ENCODE results near the gene FAM170B.
A peak's percentile ranks its signal among the peaks of the same experiment; 100 is the strongest.

The FAM170B gene

DNA sequence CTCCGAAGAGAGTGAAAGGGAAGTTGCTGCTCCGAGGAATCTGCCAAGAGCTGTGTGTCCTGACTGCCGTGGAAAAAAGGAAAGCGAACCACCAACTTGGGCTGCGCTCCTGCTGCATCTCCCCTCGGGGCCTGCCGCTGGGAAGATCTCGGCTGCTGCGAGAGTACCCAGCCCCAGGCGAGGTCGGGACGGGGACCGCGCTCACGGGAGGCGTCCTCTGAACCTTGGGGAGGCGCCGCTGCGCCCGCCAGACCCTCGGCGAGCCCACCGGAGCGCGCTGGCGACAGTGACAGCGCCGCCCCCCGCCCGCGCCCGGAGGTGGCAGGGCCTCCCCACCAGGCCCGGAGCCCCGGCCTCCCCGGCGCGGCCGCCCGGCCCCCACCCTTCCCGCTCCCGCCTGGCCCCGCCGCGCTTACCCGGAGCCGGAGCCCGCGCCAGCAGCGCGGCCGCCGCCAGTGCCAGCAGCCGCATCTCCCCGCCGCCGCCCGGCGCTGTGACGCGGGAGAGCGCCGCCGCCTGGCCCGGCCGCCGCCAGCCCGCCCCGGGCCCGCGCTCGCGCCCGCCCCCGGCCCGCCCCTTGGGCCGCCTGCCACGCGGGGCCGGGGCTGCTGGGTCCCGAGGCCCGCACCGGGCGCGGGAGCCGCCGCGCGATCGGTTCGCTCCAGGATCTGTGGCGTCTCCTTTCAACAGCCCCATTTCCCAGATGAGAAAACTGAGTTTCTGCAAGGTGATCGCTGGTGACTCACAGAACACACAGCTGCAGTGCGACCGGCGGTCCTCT lies 18.6 kb downstream of the FAM170B start, which contains the start of gene VSTM4:
Gene VSTM4 (minus strand): TSS at position 508 of the 781 bp plus-strand sequence. CDS start 37 bp downstream, at position 471.
- Mint-ChIP-seq H3K36me3 (no peaks in the 10 kb centered on the region), H3K4me3 (peak within 1 kb of the TSS; percentile 55), H3K4me1 (no peaks in the 10 kb centered on the region), H3K27ac (no peak within 1 kb of the TSS), H3K27me3 (peaks cover 8% of the 10 kb centered on the region), H3K9me3 (no peaks in the 10 kb centered on the region)
- ATAC-seq (ENCODE audit: low read depth) (peak; percentile 62), DNase-seq (ENCODE audit: low spot score in 2 of 2) (no peak)

- Mint-ChIP-seq H3K27me3 (peaks cover 8% of the 10 kb centered on the region), H3K4me1 (no peaks in the 10 kb centered on the region), H3K9me3 (no peaks in the 10 kb centered on the region), H3K4me3 (peak overlapping the region; percentile 55), H3K36me3 (no peaks in the 10 kb centered on the region), H3K27ac (no peak overlapping the region)
- DNase-seq (ENCODE audit: low spot score in 2 of 2) = no peak
- no peak for ATAC-seq (ENCODE audit: low read depth)
Measured at GRCh38 chr10:49114718-49115014, 19.2 kb downstream of the FAM170B start.

DNA sequence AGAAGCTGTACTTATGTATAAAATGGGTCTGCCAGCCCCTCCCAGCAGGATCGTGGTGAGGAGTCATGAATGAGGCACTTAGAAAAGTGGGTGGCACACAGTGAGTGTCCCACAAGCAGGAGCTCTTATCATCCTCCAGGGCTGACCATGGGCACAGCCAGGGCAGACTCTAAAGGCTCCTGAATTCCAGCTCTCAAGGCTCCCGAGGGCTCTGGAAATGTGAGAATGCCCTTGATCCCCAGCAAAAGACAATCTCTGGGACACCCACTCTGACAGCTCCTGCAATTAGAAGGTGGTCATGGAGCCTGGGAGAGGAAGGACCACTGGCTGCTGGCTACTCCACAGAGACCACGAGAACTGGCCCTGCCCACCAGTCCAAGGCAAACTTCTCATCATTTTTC lies 20.1 kb downstream of the FAM170B start:
- ATAC-seq (ENCODE audit: low read depth) (no peak), DNase-seq (ENCODE audit: low spot score in 2 of 2) (no peak)
- H3K4me1 Mint-ChIP-seq = no peaks in the 10 kb centered on the region
- no peak overlapping the region for H3K4me3 Mint-ChIP-seq
- H3K36me3 Mint-ChIP-seq = no peaks in the 10 kb centered on the region
- H3K9me3 Mint-ChIP-seq = no peaks in the 10 kb centered on the region
- H3K27me3 Mint-ChIP-seq = peaks cover 8% of the 10 kb centered on the region
- H3K27ac Mint-ChIP-seq = no peak overlapping the region

GRCh38 chr10:49112851-49113250 lies 21.0 kb downstream of the FAM170B start:
- no peaks in the 10 kb centered on the region for H3K4me1 Mint-ChIP-seq
- H3K4me3 Mint-ChIP-seq = no peak overlapping the region
- DNase-seq (ENCODE audit: low spot score in 2 of 2) (no peak), ATAC-seq (ENCODE audit: low read depth) (no peak)
- H3K9me3 Mint-ChIP-seq = no peaks in the 10 kb centered on the region
- no peak overlapping the region for H3K27ac Mint-ChIP-seq
- H3K36me3 Mint-ChIP-seq = no peaks in the 10 kb centered on the region
- peaks cover 7% of the 10 kb centered on the region for H3K27me3 Mint-ChIP-seq

DNA sequence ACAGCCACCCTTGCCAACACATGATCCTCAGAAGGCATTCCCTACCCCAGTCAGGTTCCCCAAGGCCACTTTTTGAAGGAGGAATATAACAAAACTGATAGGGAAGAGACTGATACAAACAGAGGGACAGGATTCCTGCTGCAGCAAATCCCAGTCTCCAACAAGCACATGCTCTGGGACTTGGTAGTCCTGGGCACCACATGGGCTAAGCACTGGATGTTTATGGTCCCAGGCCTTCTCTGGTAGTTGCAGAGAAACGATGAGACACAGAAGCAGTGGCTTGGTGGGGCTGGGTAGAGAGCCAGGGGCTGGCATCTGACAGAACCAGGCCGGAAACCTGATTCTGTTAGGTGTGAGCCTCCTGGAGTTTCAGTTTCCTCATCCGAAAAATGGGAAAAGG lies 21.7 kb downstream of the FAM170B start:
- no peaks in the 10 kb centered on the region for H3K36me3 Mint-ChIP-seq
- no peaks in the 10 kb centered on the region for H3K4me1 Mint-ChIP-seq
- no peak overlapping the region for H3K27ac Mint-ChIP-seq
- no peak overlapping the region for H3K4me3 Mint-ChIP-seq
- DNase-seq (ENCODE audit: low spot score in 2 of 2) (no peak), ATAC-seq (ENCODE audit: low read depth) (no peak)
- H3K9me3 Mint-ChIP-seq = no peaks in the 10 kb centered on the region
- H3K27me3 Mint-ChIP-seq = peaks cover 7% of the 10 kb centered on the region

DNA sequence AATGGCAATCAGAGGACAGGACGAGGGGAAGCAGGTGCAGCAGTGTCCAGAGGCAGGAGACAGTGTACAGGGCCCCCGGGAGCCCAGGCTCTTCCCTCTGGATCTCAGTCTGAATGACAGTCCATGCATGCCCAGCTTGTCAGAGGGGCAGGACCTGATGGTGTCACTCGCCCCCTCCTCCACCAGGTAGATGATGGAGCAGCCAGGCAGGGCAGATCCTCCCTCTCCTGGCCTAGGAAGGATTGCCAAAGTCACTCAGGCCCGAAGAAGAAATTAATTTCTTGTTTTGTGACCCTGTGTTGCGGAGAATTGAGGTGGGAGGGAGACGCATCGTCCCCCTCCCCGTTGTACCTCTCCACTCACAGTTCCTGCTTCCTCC lies 22.5 kb downstream of the FAM170B start:
- H3K27me3 Mint-ChIP-seq = peaks cover 6% of the 10 kb centered on the region
- no peak overlapping the region for H3K27ac Mint-ChIP-seq
- no peak overlapping the region for H3K4me3 Mint-ChIP-seq
- ATAC-seq (ENCODE audit: low read depth) (no peak), DNase-seq (ENCODE audit: low spot score in 2 of 2) (no peak)
- H3K4me1 Mint-ChIP-seq = no peaks in the 10 kb centered on the region
- H3K36me3 Mint-ChIP-seq = no peaks in the 10 kb centered on the region
- H3K9me3 Mint-ChIP-seq = no peaks in the 10 kb centered on the region

DNA sequence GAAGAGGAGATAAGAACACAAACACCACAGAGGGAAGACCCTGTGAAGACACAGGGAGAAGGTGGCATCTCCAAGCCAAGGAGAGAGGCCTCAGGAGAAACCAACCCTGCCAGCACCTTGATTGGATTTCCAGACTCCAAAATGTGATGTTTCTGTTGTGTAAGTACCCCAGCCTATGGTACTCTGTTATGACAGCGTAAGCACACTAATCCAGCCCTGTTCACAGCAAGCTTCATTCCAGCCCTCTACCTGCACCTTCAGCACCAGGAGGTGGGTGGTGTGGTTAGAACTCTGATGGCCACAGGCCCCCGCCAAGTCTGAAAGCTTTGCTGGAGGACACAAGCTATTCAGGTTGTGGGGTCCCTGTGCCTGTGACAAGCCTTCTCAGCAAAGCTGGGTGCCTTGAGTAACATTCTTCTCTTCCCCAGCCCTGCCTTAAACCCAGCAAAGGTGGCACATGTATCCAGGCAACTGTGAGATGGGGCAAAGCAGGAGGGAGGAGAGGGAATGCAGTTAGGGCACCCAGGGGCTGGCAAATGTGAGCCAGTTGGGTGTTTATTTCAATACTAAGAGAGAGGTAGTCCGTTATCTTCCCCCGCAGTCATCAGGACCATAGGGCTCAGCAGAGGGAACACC lies 23.0 kb downstream of the FAM170B start:
- Mint-ChIP-seq H3K27ac (no peak overlapping the region), H3K36me3 (no peaks in the 10 kb centered on the region), H3K27me3 (peaks cover 3% of the 10 kb centered on the region), H3K9me3 (no peaks in the 10 kb centered on the region), H3K4me3 (no peak overlapping the region), H3K4me1 (no peaks in the 10 kb centered on the region)
- no peak for DNase-seq (ENCODE audit: low spot score in 2 of 2)
- no peak for ATAC-seq (ENCODE audit: low read depth)

DNA sequence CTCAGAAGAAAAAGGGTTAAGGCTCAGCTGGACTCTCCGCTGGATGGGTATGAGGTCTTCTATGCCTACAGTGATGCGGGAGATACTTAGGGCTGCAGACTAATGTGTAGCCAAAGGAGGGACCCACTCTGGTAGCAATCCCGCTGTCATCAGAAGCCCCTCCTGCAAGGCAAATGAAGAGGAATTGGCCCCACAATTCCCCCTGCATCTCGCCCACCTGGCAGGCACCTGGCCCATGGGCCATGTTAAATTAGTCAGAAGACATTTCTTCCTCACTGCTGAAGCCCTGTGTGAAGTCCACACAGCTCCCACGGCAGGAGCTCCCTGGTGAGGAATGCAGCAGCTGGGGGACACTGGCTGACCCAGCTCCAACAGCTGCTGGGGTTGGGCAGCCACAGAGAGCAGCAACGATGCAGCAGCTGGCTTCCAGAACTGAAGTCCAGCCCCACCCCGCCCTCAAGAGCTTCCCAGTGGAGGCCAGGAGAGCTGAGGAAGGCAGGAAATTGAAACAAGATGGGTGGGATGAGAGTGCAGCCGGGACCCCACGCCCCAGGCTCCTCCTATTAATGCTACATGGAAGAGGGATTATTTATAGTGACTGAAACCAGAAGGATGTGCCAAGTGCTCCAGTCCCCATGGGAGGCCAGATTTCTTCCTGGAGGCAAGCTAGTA lies 24.0 kb downstream of the FAM170B start:
- no peak overlapping the region for H3K27ac Mint-ChIP-seq
- H3K36me3 Mint-ChIP-seq = no peaks in the 10 kb centered on the region
- ATAC-seq (ENCODE audit: low read depth) (no peak), DNase-seq (ENCODE audit: low spot score in 2 of 2) (peak in 1 of 2 donors; percentile 5)
- peaks cover 7% of the 10 kb centered on the region for H3K27me3 Mint-ChIP-seq
- peaks cover 4% of the 10 kb centered on the region for H3K4me1 Mint-ChIP-seq
- H3K4me3 Mint-ChIP-seq = no peak overlapping the region
- no peaks in the 10 kb centered on the region for H3K9me3 Mint-ChIP-seq

GRCh38 chr10:49108656-49109055 lies 25.2 kb downstream of the FAM170B start:
- peak in 1 of 2 donors; percentile 5 for DNase-seq (ENCODE audit: low spot score in 2 of 2)
- Mint-ChIP-seq H3K4me1 (peaks cover 7% of the 10 kb centered on the region), H3K27me3 (peaks cover 10% of the 10 kb centered on the region), H3K9me3 (no peaks in the 10 kb centered on the region), H3K27ac (no peak overlapping the region), H3K36me3 (no peaks in the 10 kb centered on the region), H3K4me3 (no peak overlapping the region)
- ATAC-seq (ENCODE audit: low read depth) = no peak

DNA sequence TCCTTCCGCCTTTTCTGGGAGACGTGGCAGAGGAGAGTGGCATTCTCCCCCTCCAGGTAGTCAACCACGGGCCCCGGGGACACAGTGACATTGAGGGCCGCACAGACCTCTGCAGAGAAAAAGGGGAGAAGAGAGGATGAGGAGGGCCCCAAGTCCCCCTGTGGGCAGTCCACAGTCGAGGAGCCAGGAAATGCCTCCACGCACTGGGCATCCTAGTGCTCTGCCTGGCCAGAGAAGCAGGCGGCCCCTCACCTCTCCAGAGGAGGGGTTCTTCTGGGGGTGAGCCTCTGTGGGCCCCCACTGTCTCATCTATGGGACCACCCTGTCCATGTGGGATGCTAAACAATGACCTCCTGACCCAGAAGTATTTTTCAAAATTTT lies 25.9 kb downstream of the FAM170B start:
- DNase-seq (ENCODE audit: low spot score in 2 of 2) (peak in 1 of 2 donors; percentile 7), ATAC-seq (ENCODE audit: low read depth) (no peak)
- H3K27me3 Mint-ChIP-seq = peaks cover 10% of the 10 kb centered on the region
- no peaks in the 10 kb centered on the region for H3K9me3 Mint-ChIP-seq
- no peak overlapping the region for H3K27ac Mint-ChIP-seq
- H3K4me3 Mint-ChIP-seq = no peak overlapping the region
- H3K36me3 Mint-ChIP-seq = no peaks in the 10 kb centered on the region
- peaks cover 7% of the 10 kb centered on the region for H3K4me1 Mint-ChIP-seq

DNA sequence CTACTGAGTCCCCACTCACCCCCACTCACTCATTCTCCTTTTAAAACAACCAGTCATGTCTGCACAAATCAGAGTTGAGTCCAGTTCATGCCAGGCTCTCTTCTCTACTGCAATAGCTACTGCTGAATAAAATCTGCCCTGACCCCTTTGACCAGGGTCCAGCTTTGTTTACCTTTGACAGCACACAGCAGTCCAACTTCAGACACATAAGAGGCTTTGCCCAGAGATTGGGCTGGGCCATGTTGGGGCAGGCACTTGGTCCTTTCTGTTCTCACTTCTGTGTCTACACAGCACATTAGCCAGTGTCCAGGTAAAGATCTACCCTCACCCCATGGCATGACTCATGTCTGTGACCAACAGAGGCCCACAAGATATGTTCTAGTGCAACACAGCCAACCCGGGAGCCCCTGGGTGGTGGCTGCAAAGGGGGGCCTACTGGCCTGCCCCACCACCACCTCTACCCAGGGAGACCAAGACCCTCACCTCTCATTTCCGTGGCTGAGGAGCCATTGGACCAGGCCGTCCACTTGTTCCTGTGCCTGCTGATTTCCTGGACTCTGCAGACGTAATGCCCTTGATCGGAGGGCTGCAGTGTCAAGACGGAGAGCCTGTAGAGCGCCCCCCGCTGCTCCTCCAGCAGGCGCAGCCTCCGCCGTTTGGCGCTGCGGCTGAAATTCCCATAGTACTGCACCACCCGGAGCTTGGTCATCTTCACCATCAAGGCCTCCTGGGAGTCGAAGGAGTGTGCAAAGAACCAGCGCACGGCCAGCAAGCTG lies 26.5 kb downstream of the FAM170B start:
- no peak for ATAC-seq (ENCODE audit: low read depth)

DNA sequence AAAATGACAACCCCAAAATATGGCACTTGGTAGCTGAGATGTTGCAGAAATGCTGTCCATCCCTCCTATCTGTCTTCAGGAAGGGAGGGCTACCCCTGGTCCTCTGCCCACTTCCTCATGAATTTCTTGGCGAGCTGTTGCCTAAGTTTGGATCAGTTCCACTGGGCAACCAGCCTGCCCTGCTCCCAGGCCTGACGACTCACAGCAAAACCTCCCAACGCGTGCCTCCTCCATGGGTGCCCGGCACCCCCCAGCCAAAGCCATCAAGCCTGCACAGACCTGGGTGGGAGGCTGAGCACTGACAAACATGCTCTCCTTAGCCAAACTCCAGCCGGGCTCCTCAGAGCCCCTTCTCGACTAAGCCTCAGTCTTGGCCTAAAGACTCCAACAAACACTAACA lies 27.4 kb downstream of the FAM170B start:
- DNase-seq (ENCODE audit: low spot score in 2 of 2) (no peak), ATAC-seq (ENCODE audit: low read depth) (no peak)
- H3K4me1 Mint-ChIP-seq = peaks cover 7% of the 10 kb centered on the region
- H3K27me3 Mint-ChIP-seq = peaks cover 11% of the 10 kb centered on the region
- no peaks in the 10 kb centered on the region for H3K36me3 Mint-ChIP-seq
- H3K27ac Mint-ChIP-seq = no peak overlapping the region
- no peak overlapping the region for H3K4me3 Mint-ChIP-seq
- H3K9me3 Mint-ChIP-seq = peaks cover 1% of the 10 kb centered on the region

More for the DNA sequence above, 26.5 kb downstream of the FAM170B start:
- H3K27ac Mint-ChIP-seq = no peak overlapping the region
- H3K9me3 Mint-ChIP-seq = no peaks in the 10 kb centered on the region
- H3K4me1 Mint-ChIP-seq = peaks cover 7% of the 10 kb centered on the region
- H3K4me3 Mint-ChIP-seq = no peak overlapping the region
- no peaks in the 10 kb centered on the region for H3K36me3 Mint-ChIP-seq
- DNase-seq (ENCODE audit: low spot score in 2 of 2) = peak in 1 of 2 donors; percentile 6
- peaks cover 10% of the 10 kb centered on the region for H3K27me3 Mint-ChIP-seq

GRCh38 chr10:49105076-49105475 lies 28.7 kb downstream of the FAM170B start:
- Mint-ChIP-seq H3K36me3 (no peaks in the 10 kb centered on the region), H3K27me3 (peaks cover 11% of the 10 kb centered on the region), H3K27ac (no peak overlapping the region), H3K9me3 (peaks cover 1% of the 10 kb centered on the region), H3K4me1 (peaks cover 7% of the 10 kb centered on the region), H3K4me3 (no peak overlapping the region)
- DNase-seq (ENCODE audit: low spot score in 2 of 2) (no peak), ATAC-seq (ENCODE audit: low read depth) (no peak)

- DNase-seq (ENCODE audit: low spot score in 2 of 2) (peak in 1 of 2 donors; percentile 5), ATAC-seq (ENCODE audit: low read depth) (no peak)
- Mint-ChIP-seq H3K27ac (no peak overlapping the region), H3K27me3 (peaks cover 11% of the 10 kb centered on the region), H3K4me3 (no peak overlapping the region), H3K36me3 (no peaks in the 10 kb centered on the region), H3K9me3 (peaks cover 1% of the 10 kb centered on the region), H3K4me1 (peaks cover 7% of the 10 kb centered on the region)
Measured at GRCh38 chr10:49104323-49104722, 29.5 kb downstream of the FAM170B start.
